GM21528 (cell line): Measurements from ENCODE around the gene GPRC6A.
"Not testable (repeated sequence)": the region's sequence is repeated elsewhere in the genome, so short reads cannot be mapped to it uniquely, and the experiment has no call there.

Experiments
- ATAC-seq: cut with Tn5 transposase; IDR thresholded peaks from one replicate; pipeline ENCODE4 v1.9.1; 2021; ENCODE audit warnings: mild to moderate bottlenecking, moderate library complexity; ENCODE audit not compliant: unreplicated experiment, low FRiP score

GPRC6A gene

GRCh38 chr6:116828983-116829382, at the start of gene GPRC6A:
Gene GPRC6A, minus strand, starts transcription at chr6:116829083. Its CDS starts 70 bp downstream, at chr6:116829013.
- ATAC-seq, result no peak

- ATAC-seq, result no peak
Measured at GRCh38 chr6:116877743-116878142, 48.9 kb upstream of the GPRC6A start.

- ATAC-seq, result no peak
Measured at GRCh38 chr6:116876635-116877611, 48.0 kb upstream of the GPRC6A start, which contains the start of gene RFX6. Gene RFX6, plus strand, starts transcription at chr6:116877242. Its CDS starts 34 bp downstream, at chr6:116877276.

- ATAC-seq, result no peak
Measured at GRCh38 chr6:116876107-116876506, 47.2 kb upstream of the GPRC6A start.

GRCh38 chr6:116872771-116873170, 43.9 kb upstream of the GPRC6A start:
- no peak for ATAC-seq

GRCh38 chr6:116866281-116866871, 37.5 kb upstream of the GPRC6A start:
- peak; percentile 59 for ATAC-seq

- ATAC-seq, result no peak
Measured at GRCh38 chr6:116859264-116859663, 30.4 kb upstream of the GPRC6A start.

- no peak for ATAC-seq
Measured at GRCh38 chr6:116858060-116858459, 29.2 kb upstream of the GPRC6A start.

- ATAC-seq, result no peak
Measured at GRCh38 chr6:116847227-116847626, 18.3 kb upstream of the GPRC6A start.

- no peak for ATAC-seq
Measured at GRCh38 chr6:116842459-116842858, 13.6 kb upstream of the GPRC6A start.

GRCh38 chr6:116840091-116840490, 11.2 kb upstream of the GPRC6A start:
- no peak for ATAC-seq

- no peak for ATAC-seq
Measured at GRCh38 chr6:116836606-116837342, 7.9 kb upstream of the GPRC6A start.

GRCh38 chr6:116834526-116834925, 5.6 kb upstream of the GPRC6A start:
- not testable (repeated sequence) for ATAC-seq

- no peak for ATAC-seq
Measured at GRCh38 chr6:116827561-116828240, 1.2 kb downstream of the GPRC6A start.

GRCh38 chr6:116816336-116816735, 12.5 kb downstream of the GPRC6A start:
- not testable (repeated sequence) for ATAC-seq

- no peak for ATAC-seq
Measured at GRCh38 chr6:116812051-116812650, 16.7 kb downstream of the GPRC6A start.

GRCh38 chr6:116801971-116802370, 26.9 kb downstream of the GPRC6A start:
- no peak for ATAC-seq

GRCh38 chr6:116799945-116800344, 28.9 kb downstream of the GPRC6A start:
- ATAC-seq, result no peak

- no peak for ATAC-seq
Measured at GRCh38 chr6:116797585-116797984, 31.3 kb downstream of the GPRC6A start.

- no peak for ATAC-seq
Measured at GRCh38 chr6:116793224-116793623, 35.7 kb downstream of the GPRC6A start.
